Nephron (organoid): ENCODE measurements around the gene NTM.

Experiments
- H3K27ac Mint-ChIP-seq, 3 experiments: 2 replicates each; pipeline ENCODE4 v1.8.0; 2020; ENCODE audit warnings: mixed read lengths in 3 of 3, mild to moderate bottlenecking in 2 of 3, moderate library complexity in 1 of 3
- H3K27me3 Mint-ChIP-seq: 2 replicates; pipeline ENCODE4 v1.8.0; 2021; ENCODE audit warnings: low read depth, mild to moderate bottlenecking, moderate library complexity, mixed read lengths
- H3K36me3 Mint-ChIP-seq: 2 replicates; pipeline ENCODE4 v1.8.0; 2020; ENCODE audit warnings: low read depth, mixed read lengths
- H3K4me1 Mint-ChIP-seq: 2 replicates; pipeline ENCODE4 v1.8.0; 2020; ENCODE audit warnings: mixed read lengths
- H3K4me3 Mint-ChIP-seq, 3 experiments: 2 replicates each; pipeline ENCODE4 v1.8.0; 2020; ENCODE audit warnings: mild to moderate bottlenecking in 3 of 3, mixed read lengths in 3 of 3, moderate library complexity in 2 of 3
- H3K9me3 Mint-ChIP-seq: 2 replicates; pipeline ENCODE4 v1.8.0; 2020; ENCODE audit warnings: mixed read lengths
- TF ChIP-seq, protein P1 (sequence below), 3 experiments: fragments of 200-600 bp; sonication (generic); IDR thresholded peaks; one replicate each; pipeline ENCODE4 v1.5.0; 2021; ENCODE audit warnings: antibody characterized with exemption in 3 of 3; ENCODE audit not compliant: unreplicated experiment in 3 of 3

The NTM gene

DNA sequence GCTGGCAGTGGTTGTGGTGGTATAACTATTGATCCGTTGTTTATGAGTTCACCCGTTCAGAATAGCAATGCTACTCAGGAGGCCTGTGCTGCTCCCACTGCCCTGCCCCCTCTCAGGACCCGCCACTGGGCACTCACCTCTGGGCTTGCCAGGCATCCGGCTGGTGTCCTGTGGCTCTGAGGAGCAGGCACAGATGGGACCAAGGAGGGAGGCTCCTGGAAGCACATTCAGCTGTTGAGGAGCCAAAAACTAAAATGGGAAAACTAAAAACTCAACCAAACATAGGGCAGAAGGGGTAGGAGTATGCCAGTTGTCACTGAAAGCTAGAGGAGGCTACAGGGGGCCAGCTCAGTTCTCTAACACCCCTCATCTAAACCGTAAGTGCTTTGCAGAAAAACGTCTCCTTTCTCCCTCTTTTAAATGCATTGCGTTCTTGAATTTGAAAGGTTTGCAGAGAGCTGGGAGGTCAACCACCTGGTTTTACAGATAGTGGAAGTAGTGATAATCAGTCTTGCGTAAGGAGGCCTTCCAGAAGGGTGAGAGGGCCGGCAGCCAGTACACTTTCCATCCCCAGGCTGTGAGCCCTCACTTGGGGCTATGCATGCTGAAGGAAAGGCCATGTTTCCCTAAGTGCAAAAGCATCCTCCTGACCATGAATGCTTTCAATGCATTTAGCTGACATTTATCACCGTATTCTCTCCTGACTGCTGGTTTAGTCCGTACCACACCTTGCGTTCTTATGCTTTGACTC lies 547.4 kb downstream of the NTM start:
- peaks cover 21% of the 10 kb centered on the region for H3K27me3 Mint-ChIP-seq
- H3K36me3 Mint-ChIP-seq = peaks cover 4% of the 10 kb centered on the region
- TF ChIP-seq, protein P1, sequence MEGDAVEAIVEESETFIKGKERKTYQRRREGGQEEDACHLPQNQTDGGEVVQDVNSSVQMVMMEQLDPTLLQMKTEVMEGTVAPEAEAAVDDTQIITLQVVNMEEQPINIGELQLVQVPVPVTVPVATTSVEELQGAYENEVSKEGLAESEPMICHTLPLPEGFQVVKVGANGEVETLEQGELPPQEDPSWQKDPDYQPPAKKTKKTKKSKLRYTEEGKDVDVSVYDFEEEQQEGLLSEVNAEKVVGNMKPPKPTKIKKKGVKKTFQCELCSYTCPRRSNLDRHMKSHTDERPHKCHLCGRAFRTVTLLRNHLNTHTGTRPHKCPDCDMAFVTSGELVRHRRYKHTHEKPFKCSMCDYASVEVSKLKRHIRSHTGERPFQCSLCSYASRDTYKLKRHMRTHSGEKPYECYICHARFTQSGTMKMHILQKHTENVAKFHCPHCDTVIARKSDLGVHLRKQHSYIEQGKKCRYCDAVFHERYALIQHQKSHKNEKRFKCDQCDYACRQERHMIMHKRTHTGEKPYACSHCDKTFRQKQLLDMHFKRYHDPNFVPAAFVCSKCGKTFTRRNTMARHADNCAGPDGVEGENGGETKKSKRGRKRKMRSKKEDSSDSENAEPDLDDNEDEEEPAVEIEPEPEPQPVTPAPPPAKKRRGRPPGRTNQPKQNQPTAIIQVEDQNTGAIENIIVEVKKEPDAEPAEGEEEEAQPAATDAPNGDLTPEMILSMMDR (IDR thresholded peaks at IDR 0.05; ENCODE audit: unreplicated experiment in 3 of 3) = no peak
- H3K9me3 Mint-ChIP-seq = no peaks in the 10 kb centered on the region
- peaks cover 21% of the 10 kb centered on the region for H3K4me1 Mint-ChIP-seq
- no peak overlapping the region for H3K27ac Mint-ChIP-seq
- no peak overlapping the region for H3K4me3 Mint-ChIP-seq

- H3K36me3 Mint-ChIP-seq = peaks cover 4% of the 10 kb centered on the region
These were observed 548.2 kb downstream of the NTM start for GRCh38 chr11:131918663-131919062.

GRCh38 chr11:131922220-131922619 lies 551.8 kb downstream of the NTM start:
- Mint-ChIP-seq H3K4me3 (no peak overlapping the region), H3K36me3 (peaks cover 4% of the 10 kb centered on the region), H3K9me3 (no peaks in the 10 kb centered on the region), H3K4me1 (peaks cover 24% of the 10 kb centered on the region), H3K27ac (peak overlapping the region in 1 of 3 experiments; percentile 20), H3K27me3 (peaks cover 5% of the 10 kb centered on the region)
- TF ChIP-seq, protein P1 (IDR thresholded peaks at IDR 0.05; ENCODE audit: unreplicated experiment in 3 of 3) = no peak

More at GRCh38 chr11:131918663-131919062, 548.2 kb downstream of the NTM start:
- no peaks in the 10 kb centered on the region for H3K9me3 Mint-ChIP-seq
- H3K4me1 Mint-ChIP-seq = peaks cover 27% of the 10 kb centered on the region
- no peak overlapping the region for H3K4me3 Mint-ChIP-seq
- TF ChIP-seq, protein P1 (IDR thresholded peaks at IDR 0.05; ENCODE audit: unreplicated experiment in 3 of 3) = no peak
- no peak overlapping the region for H3K27ac Mint-ChIP-seq
- H3K27me3 Mint-ChIP-seq = peaks cover 13% of the 10 kb centered on the region

DNA sequence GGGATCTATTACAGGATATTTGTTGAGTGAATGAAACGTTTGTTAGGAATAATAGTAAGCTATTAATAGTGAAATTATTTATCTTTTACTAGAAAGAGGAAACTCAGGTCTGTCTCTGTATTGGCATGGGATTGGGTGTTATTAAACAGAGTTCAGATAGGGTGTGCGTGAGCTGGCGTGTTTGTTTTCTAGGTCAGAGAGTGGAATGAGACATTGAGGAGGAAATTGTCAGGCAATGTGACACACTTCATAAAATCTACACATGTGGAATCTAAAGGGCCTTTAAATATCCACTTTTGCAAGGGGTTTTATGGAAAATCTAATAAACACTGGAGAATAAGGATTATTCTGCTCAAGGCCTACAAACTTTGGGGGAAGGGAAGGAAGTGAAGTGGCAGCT lies 552.9 kb downstream of the NTM start:
- H3K27me3 Mint-ChIP-seq = peaks cover 5% of the 10 kb centered on the region
- peaks cover 4% of the 10 kb centered on the region for H3K36me3 Mint-ChIP-seq
- H3K4me3 Mint-ChIP-seq = no peak overlapping the region
- H3K4me1 Mint-ChIP-seq = peaks cover 24% of the 10 kb centered on the region
- TF ChIP-seq, protein P1 (IDR thresholded peaks at IDR 0.05; ENCODE audit: unreplicated experiment in 3 of 3) = no peak
- H3K9me3 Mint-ChIP-seq = no peaks in the 10 kb centered on the region
- peak overlapping the region in 2 of 3 experiments; percentile 1 to 91 for H3K27ac Mint-ChIP-seq

DNA sequence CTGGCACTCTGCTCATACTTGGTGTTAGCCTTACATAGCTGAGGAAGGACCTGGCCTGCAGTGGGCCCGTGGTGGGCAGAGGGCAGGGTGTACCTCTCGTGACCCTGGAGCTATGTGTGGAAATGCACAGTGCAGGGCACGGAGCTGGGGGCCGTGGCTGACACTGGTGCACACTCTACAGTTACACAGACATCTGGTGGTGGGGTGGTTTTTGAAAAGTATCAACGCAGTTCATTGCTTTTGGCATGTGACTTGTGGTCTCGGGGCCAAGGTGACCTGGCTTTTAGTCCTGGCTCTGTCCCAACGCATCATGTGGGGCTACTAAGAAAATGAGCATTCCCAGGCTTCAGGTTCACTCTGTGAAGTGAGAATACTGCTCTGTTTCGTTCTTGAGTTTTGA lies 553.6 kb downstream of the NTM start:
- TF ChIP-seq, protein P1 (IDR thresholded peaks at IDR 0.05; ENCODE audit: unreplicated experiment in 3 of 3) = no peak
- no peaks in the 10 kb centered on the region for H3K9me3 Mint-ChIP-seq
- no peak overlapping the region for H3K4me3 Mint-ChIP-seq
- H3K36me3 Mint-ChIP-seq = peaks cover 4% of the 10 kb centered on the region
- peaks cover 24% of the 10 kb centered on the region for H3K4me1 Mint-ChIP-seq
- peaks cover 5% of the 10 kb centered on the region for H3K27me3 Mint-ChIP-seq
- peak overlapping the region; percentile 74 to 91 (median 87) for H3K27ac Mint-ChIP-seq
